ENCODE data around the gene ECHDC1.
"Not testable (repeated sequence)": the region's sequence is repeated elsewhere in the genome, so short reads cannot be mapped to it uniquely, and the experiment has no call there.

GRCh38 chr6:127331256-127331655, 12.2 kb downstream of the ECHDC1 start:
- not testable (repeated sequence) for TF ChIP-seq EZH2 (IDR thresholded peaks at IDR 0.05); POLR2AphosphoS5 (IDR thresholded peaks at IDR 0.05; ENCODE audit: borderline replicate concordance, low read depth, low read length)

All from SK-N-MC (cell line).